K562 (cell line): ENCODE measurements around the gene MYH9. TPM values are rescaled to one million over a fixed set of nuclear protein-coding genes. Genes with fewer than 3 reads are reported as not detected.

ENCODE experiments used
- ATAC-seq: fragments of 200-7000 bp; cut with Tn5 transposase; 3 replicates; pipeline ENCODE4 v1.9.1; 2020; ENCODE audit warnings: moderate library complexity
- BruUV-seq: library from RNA; stranded (reverse); fragments of 400-500 nt; replicated peaks from 2 replicates; lab custom pipeline; 2021; lab: Mats Ljungman, UMichigan
- CTCF ChIA-PET: fragments of 300-600 bp; formaldehyde crosslinking; extraction: SDS; loops from one replicate; lab custom pipeline; 2021; ENCODE audit warnings: low intra/inter-chr PET ratio; lab: Yijun Ruan, JAX
- POLR2A ChIA-PET: fragments of 300-600, 350-650 bp; sonication (Branson Sonifier 250); formaldehyde crosslinking; extraction: SDS; loops from one replicate; lab custom pipeline; 2021; ENCODE audit warnings: antibody characterized with exemption, inconsistent platforms; lab: Yijun Ruan, JAX
- DNase-seq, 4 experiments: peaks; one replicate each; pipeline versions ENCODE4 v3.0.0 to v3.0.0-alpha.2; 2011 to 2018; ENCODE audit warnings: low spot score in 3 of 4, mixed read lengths in 3 of 4; ENCODE audit errors: extremely low read depth in 1 of 4
- FAIRE-seq: peaks from 2 replicates; lab custom pipeline; 2011; peaks lifted over from hg19 to GRCh38; lab: Jason Lieb, UNC
- H2AFZ ChIP-seq: 2 replicates; pipeline ENCODE4 v1.6.0; 2011; ENCODE audit warnings: low read depth, low read length, control low read depth, inconsistent platforms
- H3K27ac ChIP-seq: fragments of 200-600 bp; 3 replicates; pipeline ENCODE4 v1.8.0; 2011; ENCODE audit warnings: low read depth, mild to moderate bottlenecking, control low read depth, inconsistent platforms, low read length, moderate library complexity, mixed read lengths; ENCODE audit errors: extremely low read depth
- H3K27me3 ChIP-seq, 2 experiments: fragments of 300-600 bp in 1 of 2; 2 replicates in 1 of 2; 3 replicates in 1 of 2; pipeline versions ENCODE4 v1.6.0 to v1.8.0; 2011; ENCODE audit warnings: inconsistent platforms in 2 of 2, low read length in 2 of 2, mild to moderate bottlenecking in 1 of 2, mixed read lengths in 1 of 2, moderate library complexity in 1 of 2; ENCODE audit not compliant: control insufficient read depth in 2 of 2, insufficient read depth in 2 of 2
- H3K36me3 ChIP-seq: fragments of 300-600 bp; 3 replicates; pipeline ENCODE4 v1.8.0; 2011; ENCODE audit warnings: mild to moderate bottlenecking, low read length, inconsistent platforms; ENCODE audit not compliant: control insufficient read depth, insufficient read depth
- H3K4me1 ChIP-seq, 2 experiments: fragments of 200-600 bp in 1 of 2; replicated peaks in 1 of 2; 2 replicates in 1 of 2; 3 replicates in 1 of 2; pipeline versions ENCODE4 v1.5.1 to v1.8.0; 2011; ENCODE audit warnings: inconsistent platforms in 2 of 2, low read length in 2 of 2, mild to moderate bottlenecking in 1 of 2, mixed read lengths in 1 of 2, moderate library complexity in 1 of 2; ENCODE audit not compliant: control insufficient read depth in 2 of 2, insufficient read depth in 2 of 2
- H3K4me2 ChIP-seq: 2 replicates; pipeline ENCODE4 v1.6.1; 2011; ENCODE audit warnings: low read length, control low read depth, inconsistent platforms, mixed read lengths; ENCODE audit not compliant: insufficient read depth
- H3K4me3 ChIP-seq: fragments of 200-600 bp; sonication (generic), shearing (Covaris generic); 2 replicates; pipeline ENCODE4 v1.5.1; 2016; ENCODE audit warnings: control low read depth, inconsistent platforms
- H3K79me2 ChIP-seq: fragments of 200-600 bp; 3 replicates; pipeline ENCODE4 v1.8.0; 2011; ENCODE audit warnings: low read length, inconsistent platforms; ENCODE audit not compliant: control insufficient read depth, insufficient read depth
- H3K9ac ChIP-seq, 2 experiments: 2 replicates each; pipeline versions ENCODE4 v1.6.0 to v1.6.1; 2011; ENCODE audit warnings: low read depth in 2 of 2, low read length in 2 of 2, control low read depth in 1 of 2, inconsistent platforms in 1 of 2, mild to moderate bottlenecking in 1 of 2, mixed read lengths in 1 of 2; ENCODE audit not compliant: insufficient read depth in 1 of 2
- H3K9me1 ChIP-seq: one replicate; pipeline ENCODE4 v1.6.0; 2011; ENCODE audit warnings: inconsistent platforms, mild to moderate bottlenecking, low read length, moderate library complexity; ENCODE audit not compliant: control insufficient read depth, insufficient read depth
- H3K9me3 ChIP-seq: replicated peaks from 2 replicates; pipeline ENCODE4 v1.5.1; 2011; ENCODE audit warnings: low read depth, low read length, inconsistent platforms; ENCODE audit not compliant: control insufficient read depth, insufficient read depth
- H4K20me1 ChIP-seq: replicated peaks from 2 replicates; pipeline ENCODE4 v1.6.1; 2011; ENCODE audit warnings: low read length, inconsistent platforms, mixed read lengths; ENCODE audit not compliant: control insufficient read depth, insufficient read depth
- AFF4 ChIP-seq: sonication (generic); formaldehyde crosslinking; IDR thresholded peaks from 2 replicates; pipeline ENCODE4 v1.8.0; 2023; ENCODE audit warnings: mild to moderate bottlenecking, missing genetic modification reagents
- BRD4 ChIP-seq: fragments of 200-600 bp; sonication (generic); IDR thresholded peaks from 2 replicates; pipeline ENCODE4 v1.6.1; 2017; ENCODE audit warnings: inconsistent platforms
- EGR1 ChIP-seq: fragments of 450-650 bp; conservative IDR thresholded peaks from 2 replicates; pipeline ENCODE4 v1.6.1; 2017; ENCODE audit warnings: mild to moderate bottlenecking
- EHMT2 ChIP-seq: fragments of 450-650 bp; IDR thresholded peaks from 2 replicates; pipeline ENCODE4 v1.6.1; 2018; ENCODE audit warnings: antibody characterized with exemption
- ESRRB ChIP-seq: fragments of 250-450 bp; sonication (Bioruptor Pico); IDR thresholded peaks from 2 replicates; pipeline ENCODE4 v1.5.0; 2020; ENCODE audit warnings: mild to moderate bottlenecking, moderate library complexity, borderline replicate concordance
- HNRNPH1 ChIP-seq: fragments of 200-400 bp; formaldehyde crosslinking; optimal IDR thresholded peaks from 2 replicates; pipeline ENCODE3; 2017; ENCODE audit warnings: low read depth, mild to moderate bottlenecking, low read length, moderate library complexity
- KAT8 ChIP-seq: fragments of 450-650 bp; IDR thresholded peaks from 2 replicates; pipeline ENCODE4 v1.6.1; 2016; ENCODE audit warnings: low read depth, mild to moderate bottlenecking
- RBM25 ChIP-seq: fragments of 200-400 bp; formaldehyde crosslinking; IDR thresholded peaks from 2 replicates; pipeline ENCODE4 v1.6.1; 2018; ENCODE audit warnings: low read length, low read depth, moderate library complexity; ENCODE audit not compliant: severe bottlenecking
- RFX5 ChIP-seq: IDR thresholded peaks from 2 replicates; pipeline ENCODE4 v1.6.1; 2011; ENCODE audit warnings: low read depth, mild to moderate bottlenecking, improper control_type of control experiment, low read length
- TGIF2 ChIP-seq: sonication (generic); formaldehyde crosslinking; IDR thresholded peaks from 2 replicates; pipeline ENCODE4 v1.8.1; 2022; ENCODE audit warnings: mild to moderate bottlenecking, missing genetic modification reagents, moderate library complexity
- ZNF134 ChIP-seq: fragments of 250-450 bp; sonication (Bioruptor Pico); conservative IDR thresholded peaks from 2 replicates; pipeline ENCODE4 v1.4.0; 2020
- ZNF282 ChIP-seq: sonication (generic); formaldehyde crosslinking; IDR thresholded peaks from 2 replicates; pipeline ENCODE4 v1.8.1; 2023; ENCODE audit warnings: missing genetic modification reagents
- ZNF445 ChIP-seq: fragments of 250-450 bp; sonication (Bioruptor Pico); IDR thresholded peaks from 2 replicates; pipeline ENCODE4 v1.4.0; 2020; ENCODE audit warnings: low read depth, mild to moderate bottlenecking, moderate library complexity
- WGBS: fragments of 100-300 bp; shearing (Covaris generic); methylation state at CpG from one replicate; pipeline ENCODE4 v1.1.6; 2016; ENCODE audit warnings: low coverage, mixed read lengths; ENCODE audit not compliant: insufficient coverage; ENCODE audit errors: missing lambda C conversion rate; 5-methylcytosine and 5-hydroxymethylcytosine counted together
- in situ Hi-C: fragments of 300-500 bp; cut with MboI; formaldehyde crosslinking; loops from 4 replicates; pipeline ENCODE4 v1.15.0; 2018; ENCODE audit warnings: inconsistent platforms, mixed read lengths
- intact Hi-C: fragments of 100-400 bp; cut with micrococcal nuclease; formaldehyde crosslinking; loops from 2 replicates; pipeline ENCODE4 v1.14.2; 2022
- polyA plus RNA-seq, 8 experiments: library from polyadenylated mRNA; depleted of rRNA in 4 of 8; stranded (reverse) in 5 of 8; unstranded in 3 of 8; fragments of >200 nt; fragmentation: Nextera tagmentation in 2 of 8; fragmentation: Illumina TruSeq in 1 of 8; extraction: Ambion mirVana in 2 of 8; extraction: Trizol in 1 of 8; gene quantifications; 2 replicates each; pipeline versions ENCODE4 v1.2.1 to v1.2.3, GENCODE V29; 2011 to 2014; ENCODE audit warnings: inconsistent platforms in 1 of 8, missing spikeins in 1 of 8
- total RNA-seq, 7 experiments: library from RNA; depleted of rRNA in 6 of 7; stranded (reverse); fragments of >200 nt in 6 of 7; fragmentation: Illumina TruSeq in 2 of 7; extraction: Trizol in 2 of 7; gene quantifications; 2 replicates each; pipeline versions ENCODE4 v1.2.1 to v1.2.3, GENCODE V29; 2011 to 2021; ENCODE audit warnings: low replicate concordance in 1 of 7
- TF ChIP-seq, protein P1 (sequence below): sonication (generic); formaldehyde crosslinking; IDR thresholded peaks from 2 replicates; pipeline ENCODE4 v1.8.0; 2022; ENCODE audit warnings: mild to moderate bottlenecking, missing genetic modification reagents
- TF ChIP-seq, protein P2 (sequence below): sonication (generic); formaldehyde crosslinking; IDR thresholded peaks from 2 replicates; pipeline ENCODE4 v1.8.0; 2022; ENCODE audit warnings: mild to moderate bottlenecking, missing genetic modification reagents
- TF ChIP-seq, protein P3 (sequence below): fragments of 250-450 bp; sonication (Bioruptor Pico); IDR thresholded peaks from 2 replicates; pipeline ENCODE4 v1.5.0; 2020; ENCODE audit warnings: mild to moderate bottlenecking

The MYH9 gene
- total and polyA plus RNA-seq, 9 of the 15 experiments (the other 6 are each of a cell fraction or from before 2014, with no cell fraction given): 0.71 to 111 (median 24.6) TPM

DNA sequence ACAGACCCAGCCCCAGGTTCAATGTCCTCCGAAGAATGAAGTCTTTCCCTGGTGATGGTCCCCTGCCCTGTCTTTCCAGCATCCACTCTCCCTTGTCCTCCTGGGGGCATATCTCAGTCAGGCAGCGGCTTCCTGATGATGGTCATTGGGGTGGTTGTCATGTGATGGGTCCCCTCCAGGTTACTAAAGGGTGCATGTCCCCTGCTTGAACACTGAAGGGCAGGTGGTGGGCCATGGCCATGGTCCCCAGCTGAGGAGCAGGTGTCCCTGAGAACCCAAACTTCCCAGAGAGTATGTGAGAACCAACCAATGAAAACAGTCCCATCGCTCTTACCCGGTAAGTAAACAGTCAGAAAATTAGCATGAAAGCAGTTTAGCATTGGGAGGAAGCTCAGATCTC, 120.7 kb downstream of the MYH9 start:
- Histone ChIP-seq H3K79me2 (no peaks in the 10 kb centered on the region), H3K4me3 (no peak overlapping the region), H3K36me3 (peaks cover 14% of the 10 kb centered on the region; the same call in 1 of the 3 replicates), H3K4me1 (peaks cover 0 to 6% of the 10 kb centered on the region in 2 experiments; a peak in 4 of 5 replicates), H3K9me3 (no peaks in the 10 kb centered on the region), H3K9me1 (no peaks in the 10 kb centered on the region), H3K27me3 (no peaks in the 10 kb centered on the region), H4K20me1 (no peaks in the 10 kb centered on the region), H3K9ac (no peak overlapping the region), H2AFZ (no peak overlapping the region), H3K27ac (no peak overlapping the region), H3K4me2 (no peak overlapping the region)
- 80% methylated on average over 4 of the region's 4 CpGs for WGBS
- in situ Hi-C loops: no loop called here
- POLR2A ChIA-PET: no interaction called here
- intact Hi-C loops: no loop called here
- CTCF ChIA-PET: no interaction called here
- BruUV-seq: TSS peak; percentile 66
- no peak for DNase-seq
- ATAC-seq: no peak
- FAIRE-seq: no peak
- no peak for TF ChIP-seq ZNF134
- TF ChIP-seq AFF4: no peak
- TF ChIP-seq ESRRB: no peak
- no peak for TF ChIP-seq TGIF2 (CRISPR knock-in tag)
- no peak for TF ChIP-seq ZNF282 (CRISPR knock-in tag)
- TF ChIP-seq ZNF445 (CRISPR knock-in tag): no peak
- TF ChIP-seq, protein P1, sequence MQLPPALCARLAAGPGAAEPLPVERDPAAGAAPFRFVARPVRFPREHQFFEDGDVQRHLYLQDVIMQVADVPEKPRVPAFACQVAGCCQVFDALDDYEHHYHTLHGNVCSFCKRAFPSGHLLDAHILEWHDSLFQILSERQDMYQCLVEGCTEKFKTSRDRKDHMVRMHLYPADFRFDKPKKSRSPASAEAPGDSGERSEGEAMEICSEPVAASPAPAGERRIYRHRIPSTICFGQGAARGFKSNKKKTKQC: no peak
- TF ChIP-seq EGR1: no peak
- TF ChIP-seq BRD4: no peak
- TF ChIP-seq KAT8: no peak
- TF ChIP-seq RBM25: no peak
- TF ChIP-seq EHMT2: no peak
- no peak for TF ChIP-seq HNRNPH1
- TF ChIP-seq, protein P2, sequence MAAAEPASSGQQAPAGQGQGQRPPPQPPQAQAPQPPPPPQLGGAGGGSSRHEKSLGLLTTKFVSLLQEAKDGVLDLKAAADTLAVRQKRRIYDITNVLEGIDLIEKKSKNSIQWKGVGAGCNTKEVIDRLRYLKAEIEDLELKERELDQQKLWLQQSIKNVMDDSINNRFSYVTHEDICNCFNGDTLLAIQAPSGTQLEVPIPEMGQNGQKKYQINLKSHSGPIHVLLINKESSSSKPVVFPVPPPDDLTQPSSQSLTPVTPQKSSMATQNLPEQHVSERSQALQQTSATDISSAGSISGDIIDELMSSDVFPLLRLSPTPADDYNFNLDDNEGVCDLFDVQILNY: no peak
- TF ChIP-seq, protein P3, sequence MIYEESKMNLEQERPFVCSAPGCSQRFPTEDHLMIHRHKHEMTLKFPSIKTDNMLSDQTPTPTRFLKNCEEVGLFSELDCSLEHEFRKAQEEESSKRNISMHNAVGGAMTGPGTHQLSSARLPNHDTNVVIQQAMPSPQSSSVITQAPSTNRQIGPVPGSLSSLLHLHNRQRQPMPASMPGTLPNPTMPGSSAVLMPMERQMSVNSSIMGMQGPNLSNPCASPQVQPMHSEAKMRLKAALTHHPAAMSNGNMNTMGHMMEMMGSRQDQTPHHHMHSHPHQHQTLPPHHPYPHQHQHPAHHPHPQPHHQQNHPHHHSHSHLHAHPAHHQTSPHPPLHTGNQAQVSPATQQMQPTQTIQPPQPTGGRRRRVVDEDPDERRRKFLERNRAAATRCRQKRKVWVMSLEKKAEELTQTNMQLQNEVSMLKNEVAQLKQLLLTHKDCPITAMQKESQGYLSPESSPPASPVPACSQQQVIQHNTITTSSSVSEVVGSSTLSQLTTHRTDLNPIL: no peak
- TF ChIP-seq RFX5: no peak
